HUES64 (cell line): ENCODE data around the gene ENPEP.

ENCODE experiments used
- H3K27ac ChIP-seq: 2 replicates; pipeline ENCODE4 v1.7.0; 2013; ENCODE audit warnings: low read depth, low read length, inconsistent platforms
- H3K27me3 ChIP-seq: 2 replicates; pipeline ENCODE4 v1.6.1; 2013; ENCODE audit warnings: mild to moderate bottlenecking, low read length; ENCODE audit not compliant: insufficient read depth
- H3K36me3 ChIP-seq: 2 replicates; pipeline ENCODE4 v1.6.1; 2013; ENCODE audit warnings: mild to moderate bottlenecking, low read length; ENCODE audit not compliant: insufficient read depth
- H3K4me1 ChIP-seq: 2 replicates; pipeline ENCODE4 v1.6.1; 2013; ENCODE audit warnings: mild to moderate bottlenecking, low read length, moderate library complexity; ENCODE audit not compliant: insufficient read depth
- H3K4me3 ChIP-seq: 2 replicates; pipeline ENCODE4 v1.5.1; 2013; ENCODE audit warnings: mild to moderate bottlenecking, low read length, moderate library complexity
- H3K9ac ChIP-seq: 2 replicates; pipeline ENCODE4 v1.6.1; 2013; ENCODE audit warnings: mild to moderate bottlenecking, low read depth, low read length
- H3K9me3 ChIP-seq: 2 replicates; pipeline ENCODE4 v1.6.1; 2013; ENCODE audit warnings: low read depth, low read length; ENCODE audit not compliant: insufficient read depth
- WGBS: fragments of 150-250, 120-280 bp; methylation state at CpG from one replicate; pipeline ENCODE4 v1.1.7; 2013; ENCODE audit warnings: missing lambda C conversion rate; 5-methylcytosine and 5-hydroxymethylcytosine counted together

The ENPEP gene

GRCh38 chr4:110520886-110521285 lies 44.9 kb downstream of the ENPEP start:
- Histone ChIP-seq H3K9ac (no peak overlapping the region), H3K9me3 (no peaks in the 10 kb centered on the region), H3K36me3 (no peaks in the 10 kb centered on the region), H3K27ac (no peak overlapping the region), H3K4me3 (no peak overlapping the region), H3K27me3 (no peaks in the 10 kb centered on the region), H3K4me1 (no peaks in the 10 kb centered on the region)
- WGBS = 96% methylated on average over 2 of the region's 2 CpGs

DNA sequence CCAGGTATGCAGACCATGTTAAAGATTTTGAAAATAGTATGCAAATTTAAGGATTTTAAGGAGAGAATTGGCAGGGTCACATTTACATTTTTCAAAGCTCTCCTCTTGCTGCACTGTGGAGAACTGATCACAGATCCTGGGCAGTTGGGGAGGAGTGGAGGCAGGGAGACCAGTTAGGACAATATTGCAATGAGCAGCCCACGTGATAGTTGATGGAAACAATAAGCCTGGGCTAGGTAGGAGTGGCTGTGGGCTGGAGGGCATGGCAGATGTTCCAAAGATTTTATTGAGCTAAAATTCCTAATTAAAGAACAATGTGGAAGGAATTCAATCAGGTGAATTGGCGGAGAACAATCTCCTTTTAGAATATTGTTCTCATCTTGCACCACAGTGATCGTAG lies 50.6 kb downstream of the ENPEP start:
- H3K27ac ChIP-seq = no peak overlapping the region
- H3K9ac ChIP-seq = no peak overlapping the region
- no peaks in the 10 kb centered on the region for H3K27me3 ChIP-seq
- no peaks in the 10 kb centered on the region for H3K4me1 ChIP-seq
- 91% methylated on average over 2 of the region's 3 CpGs for WGBS
- no peaks in the 10 kb centered on the region for H3K9me3 ChIP-seq
- H3K4me3 ChIP-seq = no peak overlapping the region
- H3K36me3 ChIP-seq = no peaks in the 10 kb centered on the region

- WGBS = 95% methylated on average over 4 of the region's 4 CpGs
Observed at GRCh38 chr4:110527156-110527555, 51.2 kb downstream of the ENPEP start.

GRCh38 chr4:110532901-110533589 lies 57.1 kb downstream of the ENPEP start:
- Histone ChIP-seq H3K4me1 (peaks cover 15% of the 10 kb centered on the region), H3K9me3 (peaks cover 7% of the 10 kb centered on the region; the same call in 1 of the 2 replicates), H3K27me3 (no peaks in the 10 kb centered on the region), H3K4me3 (no peak overlapping the region), H3K27ac (no peak overlapping the region), H3K36me3 (no peaks in the 10 kb centered on the region), H3K9ac (no peak overlapping the region)
- whole genome bisulfite sequencing = 92% methylated on average over 2 of the region's 4 CpGs

More at GRCh38 chr4:110527156-110527555, 51.2 kb downstream of the ENPEP start:
- no peak overlapping the region for H3K27ac ChIP-seq
- H3K36me3 ChIP-seq = no peaks in the 10 kb centered on the region
- no peak overlapping the region for H3K4me3 ChIP-seq
- no peaks in the 10 kb centered on the region for H3K27me3 ChIP-seq
- H3K4me1 ChIP-seq = no peaks in the 10 kb centered on the region
- no peak overlapping the region for H3K9ac ChIP-seq
- no peaks in the 10 kb centered on the region for H3K9me3 ChIP-seq

GRCh38 chr4:110533590-110533910 lies 57.6 kb downstream of the ENPEP start:
- H3K4me3 ChIP-seq = no peak overlapping the region
- no peak overlapping the region for H3K27ac ChIP-seq
- H3K27me3 ChIP-seq = no peaks in the 10 kb centered on the region
- H3K36me3 ChIP-seq = no peaks in the 10 kb centered on the region
- H3K9ac ChIP-seq = no peak overlapping the region
- 83% methylated on average over 2 of the region's 2 CpGs for WGBS
- peaks cover 15% of the 10 kb centered on the region for H3K4me1 ChIP-seq
- H3K9me3 ChIP-seq = peaks cover 7% of the 10 kb centered on the region; the same call in 1 of the 2 replicates

- no peak overlapping the region for H3K27ac ChIP-seq
- no peak overlapping the region for H3K9ac ChIP-seq
- H3K9me3 ChIP-seq = peaks cover 7% of the 10 kb centered on the region; the same call in 1 of the 2 replicates
- H3K36me3 ChIP-seq = no peaks in the 10 kb centered on the region
- 52% methylated on average over 3 of the region's 3 CpGs for WGBS
- H3K4me1 ChIP-seq = peaks cover 15% of the 10 kb centered on the region
- no peak overlapping the region for H3K4me3 ChIP-seq
- H3K27me3 ChIP-seq = no peaks in the 10 kb centered on the region
Observed at GRCh38 chr4:110533940-110534339, 58.0 kb downstream of the ENPEP start.

GRCh38 chr4:110540581-110540980 lies 64.6 kb downstream of the ENPEP start:
- Histone ChIP-seq H3K27me3 (no peaks in the 10 kb centered on the region), H3K9me3 (peaks cover 7% of the 10 kb centered on the region; the same call in 1 of the 2 replicates), H3K4me1 (no peaks in the 10 kb centered on the region), H3K9ac (no peak overlapping the region), H3K36me3 (no peaks in the 10 kb centered on the region), H3K27ac (no peak overlapping the region), H3K4me3 (no peak overlapping the region)
- 94% methylated on average over 3 of the region's 3 CpGs for WGBS

GRCh38 chr4:110540982-110541451 lies 65.1 kb downstream of the ENPEP start:
- Histone ChIP-seq H3K9me3 (peaks cover 7% of the 10 kb centered on the region; the same call in 1 of the 2 replicates), H3K27me3 (no peaks in the 10 kb centered on the region), H3K9ac (no peak overlapping the region), H3K4me1 (no peaks in the 10 kb centered on the region), H3K4me3 (no peak overlapping the region), H3K36me3 (no peaks in the 10 kb centered on the region), H3K27ac (no peak overlapping the region)
- WGBS = no CpG with 5 or more reads among the region's 1 CpG

- no peaks in the 10 kb centered on the region for H3K4me1 ChIP-seq
- no peaks in the 10 kb centered on the region for H3K27me3 ChIP-seq
- no peak overlapping the region for H3K4me3 ChIP-seq
- no peak overlapping the region for H3K27ac ChIP-seq
- 90% methylated on average over 2 of the region's 2 CpGs for WGBS
- H3K9ac ChIP-seq = no peak overlapping the region
- H3K36me3 ChIP-seq = no peaks in the 10 kb centered on the region
- no peaks in the 10 kb centered on the region for H3K9me3 ChIP-seq
Observed at GRCh38 chr4:110543577-110543976, 67.6 kb downstream of the ENPEP start.

- Histone ChIP-seq H3K27ac (no peak overlapping the region), H3K27me3 (no peaks in the 10 kb centered on the region), H3K4me1 (peaks cover 2% of the 10 kb centered on the region), H3K4me3 (no peak overlapping the region), H3K9ac (no peak overlapping the region), H3K9me3 (no peaks in the 10 kb centered on the region), H3K36me3 (no peaks in the 10 kb centered on the region)
Observed at GRCh38 chr4:110544594-110544993, 68.6 kb downstream of the ENPEP start.

- H3K4me1 ChIP-seq = peaks cover 4% of the 10 kb centered on the region
- H3K9ac ChIP-seq = no peak overlapping the region
- H3K4me3 ChIP-seq = no peak overlapping the region
- 88% methylated on average over 1 of the region's 1 CpG for WGBS
- no peaks in the 10 kb centered on the region for H3K9me3 ChIP-seq
- no peak overlapping the region for H3K27ac ChIP-seq
- H3K36me3 ChIP-seq = no peaks in the 10 kb centered on the region
- no peaks in the 10 kb centered on the region for H3K27me3 ChIP-seq
Observed at GRCh38 chr4:110550260-110550659, 74.3 kb downstream of the ENPEP start.

GRCh38 chr4:110553197-110553596 lies 77.2 kb downstream of the ENPEP start:
- Histone ChIP-seq H3K27me3 (no peaks in the 10 kb centered on the region), H3K9ac (no peak overlapping the region), H3K9me3 (no peaks in the 10 kb centered on the region), H3K36me3 (no peaks in the 10 kb centered on the region), H3K4me3 (no peak overlapping the region), H3K27ac (no peak overlapping the region), H3K4me1 (peaks cover 4% of the 10 kb centered on the region)
- WGBS = 96% methylated on average over 2 of the region's 2 CpGs
